Suprapubic skin (tissue), 4 donors: ENCODE measurements around the gene MRM2. TPM values are rescaled to one million over a fixed set of nuclear protein-coding genes. Genes with fewer than 3 reads are reported as not detected.
"Not testable (repeated sequence)": the region's sequence is repeated elsewhere in the genome, so short reads cannot be mapped to it uniquely, and the experiment has no call there.

ENCODE experiments used
- DNase-seq, 2 donors: peaks; one replicate each; pipeline ENCODE4 v3.0.0-alpha.2; 2019; ENCODE audit warnings: low spot score in 2 of 2
- H3K27ac ChIP-seq: fragments of 200-600 bp; sonication (generic); one replicate; pipeline ENCODE4 v1.5.1; 2019
- H3K27me3 ChIP-seq: fragments of 200-600 bp; sonication (generic); one replicate; pipeline ENCODE4 v1.5.1; 2019
- H3K36me3 ChIP-seq: fragments of 200-600 bp; sonication (generic); one replicate; pipeline ENCODE4 v1.5.1; 2019
- H3K4me1 ChIP-seq: fragments of 200-600 bp; sonication (generic); one replicate; pipeline ENCODE4 v1.5.1; 2019
- H3K4me3 ChIP-seq: fragments of 200-600 bp; sonication (generic); one replicate; pipeline ENCODE4 v1.5.1; 2019; ENCODE audit warnings: mild to moderate bottlenecking
- H3K9me3 ChIP-seq: fragments of 200-600 bp; sonication (generic); one replicate; pipeline ENCODE4 v1.5.1; 2019
- CTCF ChIP-seq, 2 donors: fragments of 200-600 bp in 1 of 2; fragments of 450-650 bp in 1 of 2; sonication (generic) in 1 of 2; IDR thresholded peaks; one replicate each; pipeline ENCODE4 v1.5.1; 2016 to 2019; ENCODE audit warnings: antibody characterized with exemption in 2 of 2, mild to moderate bottlenecking in 1 of 2, moderate library complexity in 1 of 2
- EP300 ChIP-seq: sonication (generic); formaldehyde crosslinking; IDR thresholded peaks from one replicate; pipeline ENCODE4 v1.6.1; 2017; ENCODE audit warnings: antibody characterized with exemption
- POLR2A ChIP-seq, 2 donors: fragments of 450-650 bp; IDR thresholded peaks; one replicate each; pipeline ENCODE4 v1.6.1; 2017; ENCODE audit warnings: antibody characterized with exemption in 2 of 2, mild to moderate bottlenecking in 2 of 2, moderate library complexity in 2 of 2
- POLR2AphosphoS5 ChIP-seq, 3 donors: sonication (generic); formaldehyde crosslinking; IDR thresholded peaks; one replicate each; pipeline ENCODE4 v1.6.1; 2017; ENCODE audit warnings: antibody characterized with exemption in 3 of 3
- WGBS: methylation state at CpG from one replicate; pipeline ENCODE4 v1.1.5; 2018; 5-methylcytosine and 5-hydroxymethylcytosine counted together
- total RNA-seq, 4 donors: library from RNA; depleted of rRNA; stranded (reverse); fragments of >200 nt; gene quantifications; one replicate each; pipeline ENCODE4 v1.1.0, GENCODE V29; 2016

Gene MRM2
- total RNA-seq, 4 donors from 2014 or later, result 11.3 to 41.8 (median 19.8) TPM

GRCh38 chr7:2272031-2272430, 30.0 kb upstream of the MRM2 start:
- Histone ChIP-seq H3K36me3 (peaks cover 48% of the 10 kb centered on the region), H3K27ac (no peak overlapping the region), H3K27me3 (no peaks in the 10 kb centered on the region), H3K9me3 (no peaks in the 10 kb centered on the region), H3K4me1 (peaks cover 5% of the 10 kb centered on the region), H3K4me3 (no peak overlapping the region)
- no peak for DNase-seq
- 87% methylated on average over 8 of the region's 9 CpGs for WGBS
- TF ChIP-seq POLR2AphosphoS5 (IDR thresholded peaks at IDR 0.05), result no peak
- TF ChIP-seq POLR2A (IDR thresholded peaks at IDR 0.05), result no peak
- TF ChIP-seq EP300, result no peak
- TF ChIP-seq CTCF (IDR thresholded peaks at IDR 0.05), result no peak

- Histone ChIP-seq H3K4me3 (no peak overlapping the region), H3K27me3 (no peaks in the 10 kb centered on the region), H3K4me1 (peaks cover 5% of the 10 kb centered on the region), H3K36me3 (peaks cover 45% of the 10 kb centered on the region), H3K27ac (no peak overlapping the region), H3K9me3 (no peaks in the 10 kb centered on the region)
- TF ChIP-seq POLR2AphosphoS5 (IDR thresholded peaks at IDR 0.05), result no peak
- no peak for TF ChIP-seq POLR2A (IDR thresholded peaks at IDR 0.05)
- TF ChIP-seq CTCF (IDR thresholded peaks at IDR 0.05), result no peak
- no peak for TF ChIP-seq EP300
- WGBS, result 88% methylated on average over 22 of the region's 27 CpGs
- DNase-seq, result no peak
Measured at GRCh38 chr7:2271273-2272026, 29.4 kb upstream of the MRM2 start.

GRCh38 chr7:2270495-2270894, 28.5 kb upstream of the MRM2 start:
- Histone ChIP-seq H3K27me3 (no peaks in the 10 kb centered on the region), H3K4me3 (no peak overlapping the region), H3K9me3 (no peaks in the 10 kb centered on the region), H3K4me1 (peaks cover 5% of the 10 kb centered on the region), H3K36me3 (peaks cover 40% of the 10 kb centered on the region), H3K27ac (no peak overlapping the region)
- 77% methylated on average over 8 of the region's 8 CpGs for WGBS
- TF ChIP-seq EP300 (no peak), POLR2AphosphoS5 (IDR thresholded peaks at IDR 0.05) (no peak), POLR2A (IDR thresholded peaks at IDR 0.05) (no peak), CTCF (IDR thresholded peaks at IDR 0.05) (no peak)
- no peak for DNase-seq

- no peak overlapping the region for H3K4me3 ChIP-seq
- no peak for DNase-seq
- H3K27ac ChIP-seq, result no peak overlapping the region
- peaks cover 5% of the 10 kb centered on the region for H3K4me1 ChIP-seq
- 80% methylated on average over 8 of the region's 10 CpGs for WGBS
- peaks cover 38% of the 10 kb centered on the region for H3K36me3 ChIP-seq
- no peak for TF ChIP-seq POLR2A (IDR thresholded peaks at IDR 0.05)
- no peak for TF ChIP-seq EP300
- TF ChIP-seq POLR2AphosphoS5 (IDR thresholded peaks at IDR 0.05), result no peak
- no peak for TF ChIP-seq CTCF (IDR thresholded peaks at IDR 0.05)
- no peaks in the 10 kb centered on the region for H3K9me3 ChIP-seq
- H3K27me3 ChIP-seq, result no peaks in the 10 kb centered on the region
Measured at GRCh38 chr7:2269991-2270460, 28.0 kb upstream of the MRM2 start.

GRCh38 chr7:2269089-2269990, 27.3 kb upstream of the MRM2 start:
- DNase-seq, H3K4me3 ChIP-seq, H3K4me1 ChIP-seq, H3K9me3 ChIP-seq, H3K27me3 ChIP-seq, H3K27ac ChIP-seq: not testable (repeated sequence)
- peaks cover 38% of the 10 kb centered on the region for H3K36me3 ChIP-seq
- WGBS, result 54% methylated on average over 13 of the region's 18 CpGs
